Adipocyte (in vitro differentiated cells): Measurements from ENCODE around the gene UROD.
A peak's percentile ranks its signal among the peaks of the same experiment; 100 is the strongest.

Experiments used
- DNase-seq: peaks from one replicate; pipeline ENCODE4 v3.0.0-alpha.2; 2015; ENCODE audit warnings: low read depth
- H3K27me3 ChIP-seq: replicated peaks from 2 replicates; pipeline ENCODE4 v1.7.0; 2013; ENCODE audit warnings: mild to moderate bottlenecking, low read length, moderate library complexity; ENCODE audit not compliant: control insufficient read depth, insufficient read depth
- H3K36me3 ChIP-seq: 2 replicates; pipeline ENCODE4 v1.7.0; 2013; ENCODE audit warnings: low read length, mild to moderate bottlenecking, moderate library complexity; ENCODE audit not compliant: control insufficient read depth, insufficient read depth, severe bottlenecking
- H3K4me1 ChIP-seq: 2 replicates; pipeline ENCODE4 v1.7.0; 2013; ENCODE audit warnings: mild to moderate bottlenecking, low read length, moderate library complexity; ENCODE audit not compliant: control insufficient read depth, insufficient read depth
- H3K4me3 ChIP-seq: 2 replicates; pipeline ENCODE4 v1.7.0; 2013; ENCODE audit warnings: mild to moderate bottlenecking, low read length, moderate library complexity
- H3K9ac ChIP-seq: 2 replicates; pipeline ENCODE4 v1.7.0; 2013; ENCODE audit warnings: mild to moderate bottlenecking, low read length, moderate library complexity
- H3K9me3 ChIP-seq: 2 replicates; pipeline ENCODE4 v1.7.0; 2013; ENCODE audit warnings: mild to moderate bottlenecking, low read length, moderate library complexity; ENCODE audit not compliant: control insufficient read depth

The UROD gene

DNA sequence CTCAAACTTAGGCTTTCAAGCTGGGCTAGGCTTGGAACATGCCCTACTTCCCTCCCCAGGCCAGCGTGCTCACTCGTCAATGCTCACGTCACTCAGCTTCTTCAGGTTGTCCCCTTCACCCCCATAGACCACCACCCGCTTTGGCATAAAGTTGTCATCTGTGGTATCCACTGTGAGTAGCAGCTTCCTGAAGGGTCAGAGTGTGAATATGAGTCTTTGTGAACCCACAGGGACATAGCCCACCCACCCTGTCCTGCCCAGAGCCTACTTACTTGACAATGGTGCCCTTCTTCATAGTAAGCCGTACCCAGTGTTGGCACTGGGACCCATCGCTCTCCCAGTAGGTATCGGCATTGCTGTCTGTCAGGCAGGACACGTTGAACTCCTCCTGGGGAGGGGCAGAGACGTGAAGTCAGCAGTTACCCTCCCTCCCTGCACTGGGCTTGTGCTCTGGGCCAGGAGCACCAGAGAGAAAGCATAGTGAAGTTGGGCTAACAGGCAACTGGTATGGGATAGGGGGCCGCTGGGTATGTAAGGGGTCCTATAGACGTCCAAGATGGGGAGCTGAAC lies 2.7 kb upstream of the UROD start:
- Histone ChIP-seq H3K27me3 (no peaks in the 10 kb centered on the region), H3K4me1 (peaks cover 25% of the 10 kb centered on the region), H3K9ac (peak overlapping the region; percentile 90), H3K4me3 (peak overlapping the region; percentile 88), H3K36me3 (peaks cover 60% of the 10 kb centered on the region), H3K9me3 (no peaks in the 10 kb centered on the region)
- no peak for DNase-seq

DNA sequence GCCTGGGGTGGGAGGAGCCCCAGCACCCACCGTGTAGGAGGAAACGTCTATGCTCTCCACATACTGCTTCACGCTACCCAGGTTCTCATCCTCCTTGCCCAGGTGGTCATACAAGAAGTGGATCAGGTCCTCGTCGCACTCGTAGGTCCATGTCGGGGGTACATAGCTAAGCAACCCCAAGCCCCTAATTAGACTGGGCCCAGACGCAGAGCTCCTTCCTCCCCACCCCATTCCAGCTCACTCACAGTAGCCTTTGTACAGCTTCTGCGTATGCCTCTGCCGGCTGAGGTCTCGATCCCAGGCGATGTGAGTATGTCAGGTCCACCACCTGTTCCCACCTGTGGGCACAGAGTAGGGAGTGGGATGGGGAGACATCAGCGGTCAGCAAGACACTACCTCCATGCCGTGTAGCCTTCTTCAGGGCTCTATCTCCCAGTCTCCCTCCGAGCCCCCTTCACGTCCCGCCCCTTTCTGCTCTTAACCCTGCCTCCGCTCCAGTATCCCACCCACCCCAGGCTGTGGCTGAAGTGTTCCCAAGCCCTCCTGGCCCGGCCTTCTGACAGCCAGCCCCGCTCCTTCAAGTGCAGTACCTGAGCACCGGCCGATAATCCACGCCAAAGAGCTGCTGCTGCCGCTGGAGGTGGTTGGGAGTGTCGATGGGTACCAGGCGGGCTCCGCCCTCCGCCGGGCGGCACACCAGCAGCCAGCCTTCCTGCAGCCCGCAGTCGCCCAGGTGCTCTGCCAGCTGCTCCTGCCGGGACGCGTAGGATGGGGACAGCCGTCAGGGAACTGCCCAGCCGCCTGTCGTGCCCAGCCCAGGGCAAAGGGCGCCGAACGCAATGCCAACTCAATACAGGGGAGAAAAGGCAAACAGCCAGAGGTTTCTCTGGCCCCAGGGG lies 1.8 kb upstream of the UROD start:
- Histone ChIP-seq H3K9me3 (no peaks in the 10 kb centered on the region), H3K4me1 (peaks cover 30% of the 10 kb centered on the region), H3K4me3 (peak overlapping the region; percentile 88), H3K36me3 (peaks cover 57% of the 10 kb centered on the region), H3K27me3 (no peaks in the 10 kb centered on the region), H3K9ac (peak overlapping the region; percentile 90)
- peak; percentile 36 for DNase-seq

GRCh38 chr1:45010855-45011811 lies 921 bp upstream of the UROD start, which contains the start of gene HECTD3:
Gene HECTD3, minus strand, starts transcription at chr1:45011324. Its CDS starts 67 bp downstream, at chr1:45011257.
- peaks cover 30% of the 10 kb centered on the region for H3K4me1 ChIP-seq
- H3K4me3 ChIP-seq: peak within 1 kb of the TSS; percentile 88
- H3K36me3 ChIP-seq: peaks cover 50% of the 10 kb centered on the region
- DNase-seq: peak; percentile 87
- no peaks in the 10 kb centered on the region for H3K27me3 ChIP-seq
- H3K9ac ChIP-seq: peak within 1 kb of the TSS; percentile 90
- no peaks in the 10 kb centered on the region for H3K9me3 ChIP-seq

DNA sequence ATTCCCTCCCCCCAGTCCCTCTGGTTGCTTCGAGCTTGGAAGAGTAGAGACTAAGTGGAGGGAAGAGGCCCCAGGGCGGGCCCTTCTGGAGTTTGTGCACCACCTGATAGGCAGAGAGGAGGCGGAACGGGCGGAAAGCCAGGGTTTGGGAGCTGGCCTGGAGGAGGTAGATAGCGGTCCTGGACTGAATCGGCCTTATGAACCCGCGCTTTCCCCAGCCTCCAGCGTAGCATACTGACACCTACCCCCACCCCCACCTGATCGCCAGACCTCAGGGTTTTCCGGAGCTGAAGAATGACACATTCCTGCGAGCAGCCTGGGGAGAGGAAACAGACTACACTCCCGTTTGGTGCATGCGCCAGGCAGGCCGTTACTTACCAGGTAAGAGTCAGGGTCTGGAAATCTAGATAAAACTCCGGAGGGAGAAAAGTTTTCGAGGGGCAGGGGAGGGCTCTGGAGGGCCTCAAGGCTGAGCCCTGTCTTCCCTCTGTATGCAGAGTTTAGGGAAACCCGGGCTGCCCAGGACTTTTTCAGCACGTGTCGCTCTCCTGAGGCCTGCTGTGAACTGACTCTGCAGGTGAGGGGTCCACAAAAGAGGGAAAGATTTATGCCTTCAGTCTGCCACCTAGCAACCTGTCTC lies 705 bp downstream of the UROD start:
- H3K4me3 ChIP-seq: peak overlapping the region; percentile 88
- no peaks in the 10 kb centered on the region for H3K27me3 ChIP-seq
- H3K36me3 ChIP-seq: peaks cover 34% of the 10 kb centered on the region
- H3K9me3 ChIP-seq: no peaks in the 10 kb centered on the region
- peaks cover 30% of the 10 kb centered on the region for H3K4me1 ChIP-seq
- peak overlapping the region; percentile 90 for H3K9ac ChIP-seq
- DNase-seq: peak; percentile 83

DNA sequence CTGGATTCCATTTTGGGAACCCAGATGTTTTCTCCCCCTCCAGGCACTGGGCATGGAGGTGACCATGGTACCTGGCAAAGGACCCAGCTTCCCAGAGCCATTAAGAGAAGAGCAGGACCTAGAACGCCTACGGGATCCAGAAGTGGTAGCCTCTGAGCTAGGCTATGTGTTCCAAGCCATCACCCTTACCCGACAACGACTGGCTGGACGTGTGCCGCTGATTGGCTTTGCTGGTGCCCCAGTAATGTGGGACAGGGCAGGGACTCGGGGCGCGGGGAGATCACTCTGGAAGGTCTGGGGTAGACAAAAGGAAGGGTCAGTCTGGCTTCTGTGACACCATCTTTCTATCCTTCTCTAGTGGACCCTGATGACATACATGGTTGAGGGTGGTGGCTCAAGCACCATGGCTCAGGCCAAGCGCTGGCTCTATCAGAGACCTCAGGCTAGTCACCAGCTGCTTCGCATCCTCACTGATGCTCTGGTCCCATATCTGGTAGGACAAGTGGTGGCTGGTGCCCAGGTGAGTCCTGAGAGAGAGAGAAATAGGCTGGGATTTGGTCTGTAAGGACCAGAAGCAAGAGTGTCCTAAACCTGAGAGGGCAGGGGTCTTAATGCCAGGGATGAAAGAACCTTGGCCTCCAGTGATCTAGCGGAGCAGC lies 1.6 kb downstream of the UROD start:
- peaks cover 30% of the 10 kb centered on the region for H3K4me1 ChIP-seq
- H3K9me3 ChIP-seq: no peaks in the 10 kb centered on the region
- H3K27me3 ChIP-seq: no peaks in the 10 kb centered on the region
- H3K36me3 ChIP-seq: peaks cover 25% of the 10 kb centered on the region
- DNase-seq: no peak
- peak overlapping the region; percentile 90 for H3K9ac ChIP-seq
- H3K4me3 ChIP-seq: no peak overlapping the region

- DNase-seq: peak; percentile 93
- H3K4me1 ChIP-seq: peaks cover 27% of the 10 kb centered on the region
- H3K9me3 ChIP-seq: no peaks in the 10 kb centered on the region
- no peak overlapping the region for H3K4me3 ChIP-seq
- peak overlapping the region; percentile 42 for H3K9ac ChIP-seq
- no peaks in the 10 kb centered on the region for H3K27me3 ChIP-seq
- peaks cover 17% of the 10 kb centered on the region for H3K36me3 ChIP-seq
Measured at GRCh38 chr1:45014321-45015028, 2.4 kb downstream of the UROD start.

DNA sequence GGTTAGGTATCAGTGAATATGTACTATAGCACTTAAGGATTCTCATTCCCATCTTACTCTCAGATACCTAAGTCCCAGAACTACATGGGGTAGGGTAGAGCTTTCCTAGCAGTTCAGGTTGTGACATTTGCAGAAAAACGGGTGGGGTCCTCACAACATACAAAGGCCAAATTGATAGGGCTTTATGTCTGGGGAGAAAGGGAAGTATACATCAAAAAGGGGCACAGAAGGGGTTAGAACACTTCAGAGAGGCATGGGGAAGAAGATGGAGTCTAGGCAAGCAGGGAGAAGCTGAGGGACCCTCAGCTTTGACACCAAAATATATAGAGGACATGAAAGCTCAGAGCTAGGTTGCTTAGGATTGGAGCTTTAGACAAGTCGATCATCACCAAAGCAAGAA lies 3.6 kb downstream of the UROD start:
- H3K27me3 ChIP-seq: no peaks in the 10 kb centered on the region
- H3K9ac ChIP-seq: no peak overlapping the region
- peaks cover 19% of the 10 kb centered on the region for H3K4me1 ChIP-seq
- H3K4me3 ChIP-seq: no peak overlapping the region
- no peaks in the 10 kb centered on the region for H3K9me3 ChIP-seq
- DNase-seq: no peak
- H3K36me3 ChIP-seq: peaks cover 15% of the 10 kb centered on the region

GRCh38 chr1:45016090-45016697 lies 4.1 kb downstream of the UROD start:
- Histone ChIP-seq H3K4me3 (no peak overlapping the region), H3K9ac (no peak overlapping the region), H3K27me3 (no peaks in the 10 kb centered on the region), H3K9me3 (no peaks in the 10 kb centered on the region), H3K36me3 (peaks cover 15% of the 10 kb centered on the region), H3K4me1 (peaks cover 19% of the 10 kb centered on the region)
- no peak for DNase-seq

- H3K27me3 ChIP-seq: no peaks in the 10 kb centered on the region
Measured at GRCh38 chr1:45016767-45017166, 4.7 kb downstream of the UROD start.

More at GRCh38 chr1:45016767-45017166, 4.7 kb downstream of the UROD start:
- Histone ChIP-seq H3K36me3 (peaks cover 15% of the 10 kb centered on the region), H3K4me1 (peaks cover 14% of the 10 kb centered on the region), H3K9ac (no peak overlapping the region), H3K4me3 (no peak overlapping the region), H3K9me3 (no peaks in the 10 kb centered on the region)
- no peak for DNase-seq
